ENCODE measurements around the gene RAB7A.

Gene RAB7A

DNA sequence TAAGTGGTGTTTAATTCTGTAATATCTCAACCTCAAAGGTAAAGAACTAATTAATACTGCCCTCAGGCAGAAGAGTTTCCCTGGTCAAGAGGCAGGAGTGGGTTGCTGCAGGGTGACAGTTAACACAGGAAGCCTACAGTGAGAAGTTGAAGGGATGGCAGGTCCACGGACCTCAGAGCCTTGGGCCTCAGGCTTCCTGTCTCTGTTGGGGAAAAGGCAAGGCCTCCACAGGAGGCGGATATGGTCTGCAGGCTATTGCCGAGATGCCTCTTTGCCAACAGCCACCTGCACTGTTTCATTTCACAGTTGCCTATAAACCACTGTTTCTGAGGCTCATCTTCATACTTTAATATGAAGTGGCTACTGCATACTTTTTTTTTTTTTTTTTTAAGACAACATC lies 42.0 kb upstream of the RAB7A start:
- peak in 1 of 2 experiments; percentile 82 for DNase-seq (ENCODE audit: low read depth in 1 of 2, low spot score in 1 of 2)
- H3K27me3 ChIP-seq (ENCODE audit: insufficient read depth, poor library complexity, severe bottlenecking) = no peaks in the 10 kb centered on the region
- H3K4me3 ChIP-seq (replicated peaks; ENCODE audit: insufficient read depth, low read length) = no peak overlapping the region
- no peak for TF ChIP-seq GABPA (IDR thresholded peaks at IDR 0.05; ENCODE audit: low read depth)
- TF ChIP-seq POLR2AphosphoS5 (IDR thresholded peaks at IDR 0.05; ENCODE audit: low read depth) = peak; percentile 55; the same call in 1 of the 2 replicates
- H3K27ac ChIP-seq (replicated peaks) = peak overlapping the region; percentile 68

GRCh38 chr3:128684986-128685726 lies 40.8 kb upstream of the RAB7A start:
- no peak for DNase-seq (ENCODE audit: low read depth in 1 of 2, low spot score in 1 of 2)
- TF ChIP-seq, protein P1, sequence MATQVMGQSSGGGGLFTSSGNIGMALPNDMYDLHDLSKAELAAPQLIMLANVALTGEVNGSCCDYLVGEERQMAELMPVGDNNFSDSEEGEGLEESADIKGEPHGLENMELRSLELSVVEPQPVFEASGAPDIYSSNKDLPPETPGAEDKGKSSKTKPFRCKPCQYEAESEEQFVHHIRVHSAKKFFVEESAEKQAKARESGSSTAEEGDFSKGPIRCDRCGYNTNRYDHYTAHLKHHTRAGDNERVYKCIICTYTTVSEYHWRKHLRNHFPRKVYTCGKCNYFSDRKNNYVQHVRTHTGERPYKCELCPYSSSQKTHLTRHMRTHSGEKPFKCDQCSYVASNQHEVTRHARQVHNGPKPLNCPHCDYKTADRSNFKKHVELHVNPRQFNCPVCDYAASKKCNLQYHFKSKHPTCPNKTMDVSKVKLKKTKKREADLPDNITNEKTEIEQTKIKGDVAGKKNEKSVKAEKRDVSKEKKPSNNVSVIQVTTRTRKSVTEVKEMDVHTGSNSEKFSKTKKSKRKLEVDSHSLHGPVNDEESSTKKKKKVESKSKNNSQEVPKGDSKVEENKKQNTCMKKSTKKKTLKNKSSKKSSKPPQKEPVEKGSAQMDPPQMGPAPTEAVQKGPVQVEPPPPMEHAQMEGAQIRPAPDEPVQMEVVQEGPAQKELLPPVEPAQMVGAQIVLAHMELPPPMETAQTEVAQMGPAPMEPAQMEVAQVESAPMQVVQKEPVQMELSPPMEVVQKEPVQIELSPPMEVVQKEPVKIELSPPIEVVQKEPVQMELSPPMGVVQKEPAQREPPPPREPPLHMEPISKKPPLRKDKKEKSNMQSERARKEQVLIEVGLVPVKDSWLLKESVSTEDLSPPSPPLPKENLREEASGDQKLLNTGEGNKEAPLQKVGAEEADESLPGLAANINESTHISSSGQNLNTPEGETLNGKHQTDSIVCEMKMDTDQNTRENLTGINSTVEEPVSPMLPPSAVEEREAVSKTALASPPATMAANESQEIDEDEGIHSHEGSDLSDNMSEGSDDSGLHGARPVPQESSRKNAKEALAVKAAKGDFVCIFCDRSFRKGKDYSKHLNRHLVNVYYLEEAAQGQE (IDR thresholded peaks at IDR 0.05; ENCODE audit: insufficient replicate concordance, low read depth) = no peak
- no peak for TF ChIP-seq POLR2AphosphoS5 (IDR thresholded peaks at IDR 0.05; ENCODE audit: low read depth)
- TF ChIP-seq, protein P2, sequence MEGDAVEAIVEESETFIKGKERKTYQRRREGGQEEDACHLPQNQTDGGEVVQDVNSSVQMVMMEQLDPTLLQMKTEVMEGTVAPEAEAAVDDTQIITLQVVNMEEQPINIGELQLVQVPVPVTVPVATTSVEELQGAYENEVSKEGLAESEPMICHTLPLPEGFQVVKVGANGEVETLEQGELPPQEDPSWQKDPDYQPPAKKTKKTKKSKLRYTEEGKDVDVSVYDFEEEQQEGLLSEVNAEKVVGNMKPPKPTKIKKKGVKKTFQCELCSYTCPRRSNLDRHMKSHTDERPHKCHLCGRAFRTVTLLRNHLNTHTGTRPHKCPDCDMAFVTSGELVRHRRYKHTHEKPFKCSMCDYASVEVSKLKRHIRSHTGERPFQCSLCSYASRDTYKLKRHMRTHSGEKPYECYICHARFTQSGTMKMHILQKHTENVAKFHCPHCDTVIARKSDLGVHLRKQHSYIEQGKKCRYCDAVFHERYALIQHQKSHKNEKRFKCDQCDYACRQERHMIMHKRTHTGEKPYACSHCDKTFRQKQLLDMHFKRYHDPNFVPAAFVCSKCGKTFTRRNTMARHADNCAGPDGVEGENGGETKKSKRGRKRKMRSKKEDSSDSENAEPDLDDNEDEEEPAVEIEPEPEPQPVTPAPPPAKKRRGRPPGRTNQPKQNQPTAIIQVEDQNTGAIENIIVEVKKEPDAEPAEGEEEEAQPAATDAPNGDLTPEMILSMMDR (IDR thresholded peaks at IDR 0.05; ENCODE audit: insufficient read depth, low read length) = no peak
- no peak for TF ChIP-seq GABPA (IDR thresholded peaks at IDR 0.05; ENCODE audit: low read depth)
- TF ChIP-seq SPI1 (IDR thresholded peaks at IDR 0.05; ENCODE audit: borderline replicate concordance, low read depth) = no peak
- H3K27me3 ChIP-seq (ENCODE audit: insufficient read depth, poor library complexity, severe bottlenecking) = no peaks in the 10 kb centered on the region

DNA sequence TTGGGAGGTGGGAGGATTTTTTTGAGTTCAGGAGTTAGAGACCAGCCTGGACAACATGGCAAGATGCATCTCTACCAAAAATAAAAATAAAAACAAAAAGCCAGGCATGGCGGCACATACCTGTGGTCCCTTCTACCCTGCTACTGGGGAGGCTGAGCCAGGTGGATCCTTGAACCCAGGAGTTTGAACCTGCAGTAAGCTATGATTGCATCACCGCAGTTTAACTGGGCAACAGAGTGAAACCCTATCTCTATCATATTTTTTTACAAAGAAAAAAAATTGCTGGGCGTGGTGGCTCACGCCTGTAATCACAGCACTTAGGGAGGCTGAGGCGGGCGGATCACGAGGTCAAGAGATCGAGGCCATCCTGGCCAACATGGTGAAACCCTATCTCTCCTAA lies 39.5 kb upstream of the RAB7A start:
- Histone ChIP-seq H3K4me3 (replicated peaks; ENCODE audit: insufficient read depth, low read length) (no peak overlapping the region), H3K27ac (replicated peaks) (no peak overlapping the region), H3K27me3 (ENCODE audit: insufficient read depth, poor library complexity, severe bottlenecking) (no peaks in the 10 kb centered on the region)
- DNase-seq (ENCODE audit: low read depth in 1 of 2, low spot score in 1 of 2) = no peak
- TF ChIP-seq, protein P1 (IDR thresholded peaks at IDR 0.05; ENCODE audit: insufficient replicate concordance, low read depth) = no peak
- TF ChIP-seq GABPA (IDR thresholded peaks at IDR 0.05; ENCODE audit: low read depth) (no peak), SPI1 (IDR thresholded peaks at IDR 0.05; ENCODE audit: borderline replicate concordance, low read depth) (no peak), POLR2AphosphoS5 (IDR thresholded peaks at IDR 0.05; ENCODE audit: low read depth) (no peak)
- TF ChIP-seq, protein P2 (IDR thresholded peaks at IDR 0.05; ENCODE audit: insufficient read depth, low read length) = no peak

More at GRCh38 chr3:128684986-128685726, 40.8 kb upstream of the RAB7A start:
- H3K27ac ChIP-seq (replicated peaks) = no peak overlapping the region
- H3K4me3 ChIP-seq (replicated peaks; ENCODE audit: insufficient read depth, low read length) = no peak overlapping the region

DNA sequence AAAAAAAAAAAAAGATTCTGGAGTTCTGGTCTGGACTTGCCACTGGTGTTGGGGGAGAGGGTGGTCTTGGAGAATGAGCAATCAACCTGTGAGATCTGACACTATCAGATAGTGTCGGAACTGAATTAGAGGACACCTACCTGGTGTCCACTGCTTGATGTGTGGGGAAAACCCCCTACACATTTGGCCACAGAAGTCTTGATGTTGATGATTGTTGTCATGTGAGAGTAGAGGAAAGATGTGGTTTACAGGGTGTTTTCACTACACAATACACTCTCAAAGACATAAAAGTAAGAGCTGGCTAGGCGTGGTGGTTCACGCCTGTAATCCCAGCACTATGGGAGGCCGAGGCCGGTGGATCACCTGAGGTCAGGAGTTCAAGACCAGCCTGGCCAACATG lies 36.9 kb upstream of the RAB7A start:
- TF ChIP-seq, protein P1 (IDR thresholded peaks at IDR 0.05; ENCODE audit: insufficient replicate concordance, low read depth) = no peak
- TF ChIP-seq POLR2AphosphoS5 (IDR thresholded peaks at IDR 0.05; ENCODE audit: low read depth) = no peak
- TF ChIP-seq, protein P2 (IDR thresholded peaks at IDR 0.05; ENCODE audit: insufficient read depth, low read length) = no peak
- no peak for TF ChIP-seq GABPA (IDR thresholded peaks at IDR 0.05; ENCODE audit: low read depth)
- TF ChIP-seq SPI1 (IDR thresholded peaks at IDR 0.05; ENCODE audit: borderline replicate concordance, low read depth) = no peak
- Histone ChIP-seq H3K4me3 (replicated peaks; ENCODE audit: insufficient read depth, low read length) (no peak overlapping the region), H3K27ac (replicated peaks) (no peak overlapping the region), H3K27me3 (ENCODE audit: insufficient read depth, poor library complexity, severe bottlenecking) (no peaks in the 10 kb centered on the region)
- DNase-seq (ENCODE audit: low read depth in 1 of 2, low spot score in 1 of 2) = no peak
